Measurements from ENCODE around the gene TPSAB1.

- TF ChIP-seq ZFP30 (CRISPR knock-in tag; IDR thresholded peaks at IDR 0.05), result no peak
- TF ChIP-seq, protein P1, sequence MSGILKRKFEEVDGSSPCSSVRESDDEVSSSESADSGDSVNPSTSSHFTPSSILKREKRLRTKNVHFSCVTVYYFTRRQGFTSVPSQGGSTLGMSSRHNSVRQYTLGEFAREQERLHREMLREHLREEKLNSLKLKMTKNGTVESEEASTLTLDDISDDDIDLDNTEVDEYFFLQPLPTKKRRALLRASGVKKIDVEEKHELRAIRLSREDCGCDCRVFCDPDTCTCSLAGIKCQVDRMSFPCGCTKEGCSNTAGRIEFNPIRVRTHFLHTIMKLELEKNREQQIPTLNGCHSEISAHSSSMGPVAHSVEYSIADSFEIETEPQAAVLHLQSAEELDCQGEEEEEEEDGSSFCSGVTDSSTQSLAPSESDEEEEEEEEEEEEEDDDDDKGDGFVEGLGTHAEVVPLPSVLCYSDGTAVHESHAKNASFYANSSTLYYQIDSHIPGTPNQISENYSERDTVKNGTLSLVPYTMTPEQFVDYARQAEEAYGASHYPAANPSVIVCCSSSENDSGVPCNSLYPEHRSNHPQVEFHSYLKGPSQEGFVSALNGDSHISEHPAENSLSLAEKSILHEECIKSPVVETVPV (CRISPR knock-in tag; IDR thresholded peaks at IDR 0.05), result no peak
- TF ChIP-seq SNAI2 (CRISPR knock-in tag; IDR thresholded peaks at IDR 0.05), result no peak
- TF ChIP-seq, protein P2, sequence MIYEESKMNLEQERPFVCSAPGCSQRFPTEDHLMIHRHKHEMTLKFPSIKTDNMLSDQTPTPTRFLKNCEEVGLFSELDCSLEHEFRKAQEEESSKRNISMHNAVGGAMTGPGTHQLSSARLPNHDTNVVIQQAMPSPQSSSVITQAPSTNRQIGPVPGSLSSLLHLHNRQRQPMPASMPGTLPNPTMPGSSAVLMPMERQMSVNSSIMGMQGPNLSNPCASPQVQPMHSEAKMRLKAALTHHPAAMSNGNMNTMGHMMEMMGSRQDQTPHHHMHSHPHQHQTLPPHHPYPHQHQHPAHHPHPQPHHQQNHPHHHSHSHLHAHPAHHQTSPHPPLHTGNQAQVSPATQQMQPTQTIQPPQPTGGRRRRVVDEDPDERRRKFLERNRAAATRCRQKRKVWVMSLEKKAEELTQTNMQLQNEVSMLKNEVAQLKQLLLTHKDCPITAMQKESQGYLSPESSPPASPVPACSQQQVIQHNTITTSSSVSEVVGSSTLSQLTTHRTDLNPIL (CRISPR knock-in tag; IDR thresholded peaks at IDR 0.05; ENCODE audit: low read depth), result no peak
- TF ChIP-seq RARB (CRISPR knock-in tag; IDR thresholded peaks at IDR 0.05), result no peak
- TF ChIP-seq ZFP3 (CRISPR knock-in tag; IDR thresholded peaks at IDR 0.05), result no peak
- TF ChIP-seq OSR1 (CRISPR knock-in tag; IDR thresholded peaks at IDR 0.05), result no peak
- TF ChIP-seq PATZ1 (CRISPR knock-in tag; IDR thresholded peaks at IDR 0.05; ENCODE audit: borderline replicate concordance), result no peak
- TF ChIP-seq ZNF8 (CRISPR knock-in tag; IDR thresholded peaks at IDR 0.05), result no peak
- TF ChIP-seq CSDC2 (CRISPR knock-in tag; IDR thresholded peaks at IDR 0.05), result no peak
- no peak for TF ChIP-seq PPARA (CRISPR knock-in tag; IDR thresholded peaks at IDR 0.05; ENCODE audit: borderline replicate concordance)
- no peak for TF ChIP-seq ARNTL (CRISPR knock-in tag; IDR thresholded peaks at IDR 0.05; ENCODE audit: borderline replicate concordance, low read depth)
- TF ChIP-seq, protein P3, sequence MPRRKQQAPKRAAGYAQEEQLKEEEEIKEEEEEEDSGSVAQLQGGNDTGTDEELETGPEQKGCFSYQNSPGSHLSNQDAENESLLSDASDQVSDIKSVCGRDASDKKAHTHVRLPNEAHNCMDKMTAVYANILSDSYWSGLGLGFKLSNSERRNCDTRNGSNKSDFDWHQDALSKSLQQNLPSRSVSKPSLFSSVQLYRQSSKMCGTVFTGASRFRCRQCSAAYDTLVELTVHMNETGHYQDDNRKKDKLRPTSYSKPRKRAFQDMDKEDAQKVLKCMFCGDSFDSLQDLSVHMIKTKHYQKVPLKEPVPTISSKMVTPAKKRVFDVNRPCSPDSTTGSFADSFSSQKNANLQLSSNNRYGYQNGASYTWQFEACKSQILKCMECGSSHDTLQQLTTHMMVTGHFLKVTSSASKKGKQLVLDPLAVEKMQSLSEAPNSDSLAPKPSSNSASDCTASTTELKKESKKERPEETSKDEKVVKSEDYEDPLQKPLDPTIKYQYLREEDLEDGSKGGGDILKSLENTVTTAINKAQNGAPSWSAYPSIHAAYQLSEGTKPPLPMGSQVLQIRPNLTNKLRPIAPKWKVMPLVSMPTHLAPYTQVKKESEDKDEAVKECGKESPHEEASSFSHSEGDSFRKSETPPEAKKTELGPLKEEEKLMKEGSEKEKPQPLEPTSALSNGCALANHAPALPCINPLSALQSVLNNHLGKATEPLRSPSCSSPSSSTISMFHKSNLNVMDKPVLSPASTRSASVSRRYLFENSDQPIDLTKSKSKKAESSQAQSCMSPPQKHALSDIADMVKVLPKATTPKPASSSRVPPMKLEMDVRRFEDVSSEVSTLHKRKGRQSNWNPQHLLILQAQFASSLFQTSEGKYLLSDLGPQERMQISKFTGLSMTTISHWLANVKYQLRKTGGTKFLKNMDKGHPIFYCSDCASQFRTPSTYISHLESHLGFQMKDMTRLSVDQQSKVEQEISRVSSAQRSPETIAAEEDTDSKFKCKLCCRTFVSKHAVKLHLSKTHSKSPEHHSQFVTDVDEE (CRISPR knock-in tag; IDR thresholded peaks at IDR 0.05), result no peak
- no peak for TF ChIP-seq BACH2 (CRISPR knock-in tag; IDR thresholded peaks at IDR 0.05; ENCODE audit: borderline replicate concordance)
Observed at GRCh38 chr16:1193143-1193824, 47.2 kb upstream of the TPSAB1 start.

Data from SK-N-SH treated with all-trans-retinoic acid at 6 μM for 48 hours (cell line).